ENCODE results near the gene ATP5F1A.
A peak's percentile ranks its signal among the peaks of the same experiment; 100 is the strongest.
"Not testable (repeated sequence)": the region's sequence is repeated elsewhere in the genome, so short reads cannot be mapped to it uniquely, and the experiment has no call there.

Gene ATP5F1A

GRCh38 chr18:46047369-46047768, 50.7 kb downstream of the ATP5F1A start:
- not testable (repeated sequence) for DNase-seq (ENCODE audit: low read depth in 2 of 2)

GRCh38 chr18:46046688-46047087, 51.4 kb downstream of the ATP5F1A start:
- no peak for DNase-seq (ENCODE audit: low read depth in 2 of 2)

- no peak for DNase-seq (ENCODE audit: low read depth in 2 of 2)
Measured at GRCh38 chr18:46046126-46046525, 52.0 kb downstream of the ATP5F1A start.

GRCh38 chr18:46042571-46043123, 55.4 kb downstream of the ATP5F1A start:
- peak; percentile 19 to 20 for DNase-seq (ENCODE audit: low read depth in 2 of 2)

- DNase-seq (ENCODE audit: low read depth in 2 of 2), result no peak
Measured at GRCh38 chr18:46040747-46041104, 57.4 kb downstream of the ATP5F1A start.

GRCh38 chr18:46040033-46040746, 57.9 kb downstream of the ATP5F1A start:
- DNase-seq (ENCODE audit: low read depth in 2 of 2), result no peak

- no peak for DNase-seq (ENCODE audit: low read depth in 2 of 2)
Measured at GRCh38 chr18:46037512-46038305, 60.4 kb downstream of the ATP5F1A start.

- DNase-seq (ENCODE audit: low read depth in 2 of 2), result no peak
Measured at GRCh38 chr18:46035696-46036680, 62.1 kb downstream of the ATP5F1A start.

- DNase-seq (ENCODE audit: low read depth in 2 of 2), result no peak
Measured at GRCh38 chr18:46034230-46034629, 63.9 kb downstream of the ATP5F1A start.

GRCh38 chr18:46031741-46032140, 66.4 kb downstream of the ATP5F1A start:
- no peak for DNase-seq (ENCODE audit: low read depth in 2 of 2)
